HUES64 (cell line): ENCODE data around the gene SCAANT1. TPM values are rescaled to one million over a fixed set of nuclear protein-coding genes. Genes with fewer than 3 reads are reported as not detected.
A peak's percentile ranks its signal among the peaks of the same experiment; 100 is the strongest.

Experiments
- H3K27ac ChIP-seq: 2 replicates; pipeline ENCODE4 v1.7.0; 2013; ENCODE audit warnings: low read depth, low read length, inconsistent platforms
- H3K27me3 ChIP-seq: 2 replicates; pipeline ENCODE4 v1.6.1; 2013; ENCODE audit warnings: mild to moderate bottlenecking, low read length; ENCODE audit not compliant: insufficient read depth
- H3K36me3 ChIP-seq: 2 replicates; pipeline ENCODE4 v1.6.1; 2013; ENCODE audit warnings: mild to moderate bottlenecking, low read length; ENCODE audit not compliant: insufficient read depth
- H3K4me1 ChIP-seq: 2 replicates; pipeline ENCODE4 v1.6.1; 2013; ENCODE audit warnings: mild to moderate bottlenecking, low read length, moderate library complexity; ENCODE audit not compliant: insufficient read depth
- H3K4me3 ChIP-seq: 2 replicates; pipeline ENCODE4 v1.5.1; 2013; ENCODE audit warnings: mild to moderate bottlenecking, low read length, moderate library complexity
- H3K9ac ChIP-seq: 2 replicates; pipeline ENCODE4 v1.6.1; 2013; ENCODE audit warnings: mild to moderate bottlenecking, low read depth, low read length
- H3K9me3 ChIP-seq: 2 replicates; pipeline ENCODE4 v1.6.1; 2013; ENCODE audit warnings: low read depth, low read length; ENCODE audit not compliant: insufficient read depth
- WGBS: fragments of 150-250, 120-280 bp; methylation state at CpG from one replicate; pipeline ENCODE4 v1.1.7; 2013; ENCODE audit warnings: missing lambda C conversion rate; 5-methylcytosine and 5-hydroxymethylcytosine counted together
- polyA plus RNA-seq, 2 experiments: library from polyadenylated mRNA; stranded (reverse); fragments of 50-300 nt; gene quantifications; one replicate each; pipeline ENCODE4 v1.2.3, GENCODE V29; 2013

SCAANT1 gene
- polyA plus RNA-seq (2013, experiment 1 of 2), result not detected
- polyA plus RNA-seq (2013, experiment 2 of 2), result not detected

DNA sequence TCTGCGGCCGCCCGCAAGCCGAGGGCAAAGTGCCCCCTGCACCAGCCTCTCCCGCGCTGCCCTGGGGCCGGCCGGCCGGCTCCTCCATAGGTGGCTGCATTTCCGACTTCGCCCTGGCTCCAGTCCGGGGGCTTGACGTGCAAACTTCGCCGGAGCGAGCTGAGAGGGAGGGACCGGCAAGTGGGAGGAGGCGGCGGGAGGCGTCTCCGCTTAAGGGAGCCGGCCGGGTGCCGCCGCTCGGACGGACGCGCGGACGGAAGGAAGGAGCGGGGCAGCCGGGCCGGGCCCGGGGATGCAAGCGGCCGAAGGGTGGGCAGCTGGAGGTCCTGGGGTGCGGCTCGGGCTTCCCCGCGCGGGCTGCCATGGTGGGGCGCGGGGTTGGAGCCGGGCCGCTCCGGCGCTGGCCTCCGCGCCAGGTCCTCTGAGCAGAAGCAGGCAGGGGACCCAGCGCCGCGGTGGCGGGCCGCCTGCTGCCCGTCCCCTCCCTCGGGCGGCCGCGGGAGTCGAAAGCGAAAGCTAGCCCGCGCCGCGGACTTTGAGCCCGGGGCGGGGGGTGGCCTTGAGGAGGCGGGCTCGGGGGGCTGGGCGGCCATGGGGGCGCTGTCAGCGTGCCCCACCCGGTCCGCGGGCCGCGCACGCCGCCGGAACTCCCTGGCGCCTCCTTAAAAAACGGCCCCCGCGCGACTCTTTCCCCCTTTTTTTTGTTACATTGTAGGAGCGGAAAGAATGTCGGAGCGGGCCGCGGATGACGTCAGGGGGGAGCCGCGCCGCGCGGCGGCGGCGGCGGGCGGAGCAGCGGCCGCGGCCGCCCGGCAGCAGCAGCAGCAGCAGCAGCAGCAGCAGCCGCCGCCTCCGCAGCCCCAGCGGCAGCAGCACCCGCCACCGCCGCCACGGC, at the start of gene SCAANT1:
Gene SCAANT1 (minus strand): TSS at position 511 of the 895 bp plus-strand sequence.
- Histone ChIP-seq H3K4me1 (peaks cover 17% of the 10 kb centered on the region; the same call in 1 of the 2 replicates), H3K4me3 (peak within 1 kb of the TSS; percentile 85), H3K27ac (peak within 1 kb of the TSS; percentile 89; the same call in 1 of the 2 replicates), H3K9me3 (no peaks in the 10 kb centered on the region), H3K9ac (peak within 1 kb of the TSS; percentile 79), H3K27me3 (peaks cover 16% of the 10 kb centered on the region; the same call in 1 of the 2 replicates), H3K36me3 (peaks cover 23% of the 10 kb centered on the region)
- WGBS, result under 1% methylated on average over 115 of the region's 115 CpGs

DNA sequence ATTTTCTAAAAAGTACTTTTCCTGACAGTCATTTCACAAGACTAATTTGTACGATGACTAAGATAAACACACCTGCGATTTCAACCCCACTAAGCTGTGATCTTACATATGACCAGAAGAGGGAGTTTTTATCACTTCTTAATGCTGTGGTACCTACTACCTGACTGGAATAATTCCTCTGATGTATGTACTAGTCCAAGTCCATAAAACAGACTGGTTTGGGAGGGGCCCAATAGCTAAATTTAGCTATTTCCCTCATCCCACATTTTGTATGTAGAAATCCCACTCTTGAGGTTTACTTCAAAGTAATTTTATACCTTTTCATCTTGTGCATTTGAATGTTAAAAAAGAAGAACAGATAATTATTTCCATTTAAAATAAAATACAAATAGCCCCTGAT, 49.7 kb upstream of the SCAANT1 start:
- no peak overlapping the region for H3K27ac ChIP-seq
- H3K36me3 ChIP-seq, result no peaks in the 10 kb centered on the region
- H3K9me3 ChIP-seq, result no peaks in the 10 kb centered on the region
- no peaks in the 10 kb centered on the region for H3K27me3 ChIP-seq
- H3K4me1 ChIP-seq, result peaks cover 51% of the 10 kb centered on the region
- no peak overlapping the region for H3K4me3 ChIP-seq
- H3K9ac ChIP-seq, result no peak overlapping the region
- WGBS, result 50% methylated on average over 1 of the region's 2 CpGs

DNA sequence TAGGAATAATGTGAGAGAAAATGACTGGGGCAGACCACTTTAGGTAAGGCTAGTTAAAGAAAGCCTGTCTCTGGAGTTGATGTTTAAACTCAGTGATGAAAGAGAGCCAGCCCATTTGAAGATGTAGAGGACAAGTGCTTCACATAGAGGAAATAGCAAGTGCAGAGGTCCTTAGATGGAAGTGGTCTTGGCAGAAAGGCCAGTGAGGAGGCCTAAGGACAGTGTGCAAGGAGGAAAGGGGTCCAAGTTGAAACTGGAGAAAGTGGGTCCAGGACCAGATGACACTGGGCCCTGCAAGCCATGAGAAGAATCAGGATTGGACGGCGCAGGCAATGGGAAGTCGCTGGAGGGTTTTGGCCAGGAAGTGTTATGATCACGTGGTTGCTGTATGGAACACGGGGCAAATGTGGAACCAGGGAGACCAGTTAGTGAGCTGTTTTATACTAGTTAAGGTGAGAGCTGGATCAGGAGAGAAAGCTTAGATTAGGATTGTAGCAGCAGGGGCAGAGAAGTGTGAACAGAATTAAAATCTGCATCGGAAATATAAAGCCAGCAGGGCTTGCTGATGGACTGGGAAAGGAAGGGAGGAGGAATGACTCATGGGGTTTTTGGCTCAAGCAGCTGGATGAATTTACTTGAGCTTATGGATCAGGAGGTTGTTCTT, 48.0 kb upstream of the SCAANT1 start:
- Histone ChIP-seq H3K27ac (peak overlapping the region; percentile 2; the same call in 1 of the 2 replicates), H3K9ac (no peak overlapping the region), H3K36me3 (no peaks in the 10 kb centered on the region), H3K4me3 (no peak overlapping the region), H3K4me1 (peaks cover 48% of the 10 kb centered on the region), H3K9me3 (no peaks in the 10 kb centered on the region), H3K27me3 (no peaks in the 10 kb centered on the region)
- WGBS, result 69% methylated on average over 6 of the region's 6 CpGs

- no peak overlapping the region for H3K9ac ChIP-seq
- H3K9me3 ChIP-seq, result no peaks in the 10 kb centered on the region
- 87% methylated on average over 3 of the region's 3 CpGs for WGBS
- no peak overlapping the region for H3K4me3 ChIP-seq
- H3K27ac ChIP-seq, result no peak overlapping the region
- no peaks in the 10 kb centered on the region for H3K36me3 ChIP-seq
- H3K27me3 ChIP-seq, result no peaks in the 10 kb centered on the region
- peaks cover 43% of the 10 kb centered on the region for H3K4me1 ChIP-seq
Observed at GRCh38 chr3:63959146-63959545, 47.0 kb upstream of the SCAANT1 start.

GRCh38 chr3:63955830-63956545, 43.8 kb upstream of the SCAANT1 start:
- Histone ChIP-seq H3K4me3 (no peak overlapping the region), H3K36me3 (no peaks in the 10 kb centered on the region; the same call in 1 of the 2 replicates), H3K27me3 (no peaks in the 10 kb centered on the region), H3K9ac (no peak overlapping the region), H3K4me1 (peaks cover 47% of the 10 kb centered on the region), H3K27ac (no peak overlapping the region), H3K9me3 (no peaks in the 10 kb centered on the region)
- WGBS, result 92% methylated on average over 11 of the region's 13 CpGs

- Histone ChIP-seq H3K27me3 (no peaks in the 10 kb centered on the region), H3K36me3 (no peaks in the 10 kb centered on the region; the same call in 1 of the 2 replicates), H3K4me3 (no peak overlapping the region), H3K4me1 (peaks cover 48% of the 10 kb centered on the region), H3K9me3 (no peaks in the 10 kb centered on the region), H3K9ac (no peak overlapping the region), H3K27ac (no peak overlapping the region; the same call in 1 of the 2 replicates)
- WGBS, result 59% methylated on average over 3 of the region's 3 CpGs
Observed at GRCh38 chr3:63955036-63955650, 43.0 kb upstream of the SCAANT1 start.

- Histone ChIP-seq H3K9me3 (no peaks in the 10 kb centered on the region), H3K36me3 (no peaks in the 10 kb centered on the region; the same call in 1 of the 2 replicates), H3K4me1 (peaks cover 48% of the 10 kb centered on the region), H3K4me3 (no peak overlapping the region), H3K27ac (no peak overlapping the region), H3K9ac (no peak overlapping the region), H3K27me3 (no peaks in the 10 kb centered on the region)
- WGBS, result 91% methylated on average over 5 of the region's 5 CpGs
Observed at GRCh38 chr3:63954182-63954581, 42.0 kb upstream of the SCAANT1 start.

GRCh38 chr3:63952248-63952594, 40.0 kb upstream of the SCAANT1 start:
- H3K4me3 ChIP-seq, result no peak overlapping the region
- 85% methylated on average over 2 of the region's 2 CpGs for WGBS
- H3K27ac ChIP-seq, result no peak overlapping the region

GRCh38 chr3:63951492-63952247, 39.5 kb upstream of the SCAANT1 start:
- Histone ChIP-seq H3K27me3 (no peaks in the 10 kb centered on the region), H3K9ac (no peak overlapping the region), H3K9me3 (no peaks in the 10 kb centered on the region), H3K27ac (no peak overlapping the region), H3K4me3 (no peak overlapping the region), H3K4me1 (peaks cover 43% of the 10 kb centered on the region), H3K36me3 (no peaks in the 10 kb centered on the region; the same call in 1 of the 2 replicates)
- no CpG with 5 or more reads among the region's 1 CpG for WGBS

More at GRCh38 chr3:63952248-63952594, 40.0 kb upstream of the SCAANT1 start:
- no peaks in the 10 kb centered on the region; the same call in 1 of the 2 replicates for H3K36me3 ChIP-seq
- H3K9ac ChIP-seq, result no peak overlapping the region
- H3K4me1 ChIP-seq, result peaks cover 48% of the 10 kb centered on the region
- H3K9me3 ChIP-seq, result no peaks in the 10 kb centered on the region
- H3K27me3 ChIP-seq, result no peaks in the 10 kb centered on the region

DNA sequence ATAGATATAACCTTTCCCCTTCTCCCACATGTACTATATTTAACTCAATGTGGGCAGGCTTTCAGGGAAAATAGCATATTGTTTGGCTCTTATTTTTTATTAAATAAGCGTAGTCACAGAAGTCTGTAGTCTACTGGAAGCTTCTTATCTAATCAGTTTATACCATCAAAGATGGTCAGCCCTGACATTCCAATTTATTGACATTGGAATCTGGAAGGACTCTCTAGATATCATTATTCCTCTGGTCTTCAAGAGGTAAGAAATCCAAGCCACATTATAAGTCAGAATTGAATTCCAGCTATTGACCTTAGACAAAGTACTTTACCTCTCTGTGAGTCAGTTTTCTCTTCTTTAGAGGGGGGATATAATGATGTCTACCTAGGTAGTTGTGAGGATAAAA, 38.5 kb upstream of the SCAANT1 start:
- Histone ChIP-seq H3K4me3 (no peak overlapping the region), H3K27ac (no peak overlapping the region), H3K9me3 (no peaks in the 10 kb centered on the region), H3K36me3 (no peaks in the 10 kb centered on the region; the same call in 1 of the 2 replicates), H3K27me3 (no peaks in the 10 kb centered on the region), H3K4me1 (peaks cover 38% of the 10 kb centered on the region), H3K9ac (no peak overlapping the region)
- WGBS, result 100% methylated on average over 1 of the region's 1 CpG
